ENCODE results near the gene PUSL1.

DNA sequence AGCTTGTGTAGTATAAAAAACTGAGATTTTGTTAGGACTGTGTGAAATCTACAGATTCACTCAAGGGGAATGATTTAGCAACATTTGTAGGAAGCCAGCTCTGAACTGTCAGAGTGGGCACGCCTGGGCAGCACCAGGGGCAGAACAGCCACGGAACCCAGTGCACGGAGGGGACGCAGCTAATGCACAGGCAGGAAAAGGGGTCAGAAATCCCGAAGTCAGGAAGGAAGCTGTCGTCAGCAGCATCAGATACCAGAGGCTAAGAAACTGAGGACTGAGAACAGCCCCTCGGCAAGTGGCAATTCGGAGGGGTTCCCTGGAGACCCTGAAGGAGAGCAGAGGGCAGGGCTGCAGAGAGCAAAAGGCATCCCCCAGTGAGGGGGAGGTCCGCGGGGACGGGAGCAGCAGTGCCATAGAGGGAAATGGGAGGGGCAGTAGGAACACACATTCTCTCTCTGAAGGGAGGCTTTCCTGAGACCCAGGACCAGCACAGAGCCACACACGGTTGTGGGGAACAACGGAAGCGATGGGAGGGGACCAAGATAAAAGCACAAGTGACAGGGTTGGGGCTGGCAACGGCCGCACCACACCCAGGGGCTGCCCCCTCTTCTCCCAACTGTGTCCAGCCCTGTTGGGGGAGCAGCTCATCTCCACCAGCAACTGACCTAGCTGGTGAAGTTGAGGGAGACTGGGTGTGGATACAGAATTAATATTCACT is 47.4 kb upstream of the PUSL1 start:
- TF ChIP-seq, protein P1, sequence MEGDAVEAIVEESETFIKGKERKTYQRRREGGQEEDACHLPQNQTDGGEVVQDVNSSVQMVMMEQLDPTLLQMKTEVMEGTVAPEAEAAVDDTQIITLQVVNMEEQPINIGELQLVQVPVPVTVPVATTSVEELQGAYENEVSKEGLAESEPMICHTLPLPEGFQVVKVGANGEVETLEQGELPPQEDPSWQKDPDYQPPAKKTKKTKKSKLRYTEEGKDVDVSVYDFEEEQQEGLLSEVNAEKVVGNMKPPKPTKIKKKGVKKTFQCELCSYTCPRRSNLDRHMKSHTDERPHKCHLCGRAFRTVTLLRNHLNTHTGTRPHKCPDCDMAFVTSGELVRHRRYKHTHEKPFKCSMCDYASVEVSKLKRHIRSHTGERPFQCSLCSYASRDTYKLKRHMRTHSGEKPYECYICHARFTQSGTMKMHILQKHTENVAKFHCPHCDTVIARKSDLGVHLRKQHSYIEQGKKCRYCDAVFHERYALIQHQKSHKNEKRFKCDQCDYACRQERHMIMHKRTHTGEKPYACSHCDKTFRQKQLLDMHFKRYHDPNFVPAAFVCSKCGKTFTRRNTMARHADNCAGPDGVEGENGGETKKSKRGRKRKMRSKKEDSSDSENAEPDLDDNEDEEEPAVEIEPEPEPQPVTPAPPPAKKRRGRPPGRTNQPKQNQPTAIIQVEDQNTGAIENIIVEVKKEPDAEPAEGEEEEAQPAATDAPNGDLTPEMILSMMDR (conservative IDR thresholded peaks at IDR 0.05; ENCODE audit: low read length): no peak
- no peak for TF ChIP-seq EZH2phosphoT487 (IDR thresholded peaks at IDR 0.05; ENCODE audit: borderline replicate concordance, low read depth, low read length)
